K562 treated with DMSO at 1 percent for 48 hours (cell line): ENCODE data around the gene FAM117A. TPM values are rescaled to one million over a fixed set of nuclear protein-coding genes. Genes with fewer than 3 reads are reported as not detected.

Experiments
- total RNA-seq: library from RNA; unstranded; fragments of 300-600 nt; gene quantifications from 2 replicates; pipeline ENCODE4 v1.2.3, GENCODE V29; 2022; ENCODE audit warnings: low replicate concordance; ENCODE audit errors: extremely low read depth

FAM117A gene, protein sequence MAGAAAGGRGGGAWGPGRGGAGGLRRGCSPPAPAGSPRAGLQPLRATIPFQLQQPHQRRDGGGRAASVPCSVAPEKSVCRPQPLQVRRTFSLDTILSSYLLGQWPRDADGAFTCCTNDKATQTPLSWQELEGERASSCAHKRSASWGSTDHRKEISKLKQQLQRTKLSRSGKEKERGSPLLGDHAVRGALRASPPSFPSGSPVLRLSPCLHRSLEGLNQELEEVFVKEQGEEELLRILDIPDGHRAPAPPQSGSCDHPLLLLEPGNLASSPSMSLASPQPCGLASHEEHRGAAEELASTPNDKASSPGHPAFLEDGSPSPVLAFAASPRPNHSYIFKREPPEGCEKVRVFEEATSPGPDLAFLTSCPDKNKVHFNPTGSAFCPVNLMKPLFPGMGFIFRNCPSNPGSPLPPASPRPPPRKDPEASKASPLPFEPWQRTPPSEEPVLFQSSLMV
- not detected in 2 replicates for total RNA-seq

DNA sequence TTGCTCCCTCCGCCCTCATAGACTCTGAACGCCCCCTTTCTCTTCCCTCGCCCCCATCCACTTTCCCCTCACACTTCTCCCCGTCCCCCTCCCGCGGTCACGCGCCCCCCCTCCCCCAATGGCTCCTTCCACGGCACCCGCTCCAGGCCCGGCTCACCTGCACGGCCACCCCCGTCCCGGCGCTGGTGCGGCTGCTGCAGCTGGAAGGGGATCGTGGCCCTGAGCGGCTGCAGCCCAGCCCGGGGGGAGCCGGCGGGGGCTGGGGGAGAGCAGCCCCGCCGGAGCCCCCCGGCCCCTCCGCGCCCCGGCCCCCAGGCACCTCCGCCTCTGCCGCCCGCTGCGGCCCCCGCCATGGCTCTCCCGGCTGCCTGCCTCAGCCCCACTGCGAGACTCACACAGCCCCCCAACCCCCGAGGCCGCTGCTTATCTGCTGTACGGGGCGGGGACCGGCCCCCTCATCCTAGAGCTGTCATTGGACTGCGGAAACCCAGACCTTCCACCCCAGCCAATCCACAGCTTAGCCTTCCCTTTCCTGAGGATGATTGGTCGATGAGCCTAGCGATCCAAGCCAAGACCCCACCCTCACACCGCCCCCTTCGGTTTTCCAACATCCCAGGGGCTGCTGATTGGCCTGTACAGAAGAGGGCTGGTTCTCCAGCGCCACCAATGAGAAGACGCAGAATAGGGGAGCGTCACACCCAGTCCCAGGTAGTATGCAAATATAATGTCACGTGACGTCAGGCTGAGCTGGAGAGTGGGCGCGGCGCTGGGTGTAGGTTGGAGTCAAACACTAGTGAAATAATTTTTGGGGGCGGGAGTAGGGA, at the start of gene FAM117A:
Gene FAM117A (minus strand): TSS at position 397 of the 824 bp plus-strand sequence. CDS start 44 bp downstream, at position 353.

DNA sequence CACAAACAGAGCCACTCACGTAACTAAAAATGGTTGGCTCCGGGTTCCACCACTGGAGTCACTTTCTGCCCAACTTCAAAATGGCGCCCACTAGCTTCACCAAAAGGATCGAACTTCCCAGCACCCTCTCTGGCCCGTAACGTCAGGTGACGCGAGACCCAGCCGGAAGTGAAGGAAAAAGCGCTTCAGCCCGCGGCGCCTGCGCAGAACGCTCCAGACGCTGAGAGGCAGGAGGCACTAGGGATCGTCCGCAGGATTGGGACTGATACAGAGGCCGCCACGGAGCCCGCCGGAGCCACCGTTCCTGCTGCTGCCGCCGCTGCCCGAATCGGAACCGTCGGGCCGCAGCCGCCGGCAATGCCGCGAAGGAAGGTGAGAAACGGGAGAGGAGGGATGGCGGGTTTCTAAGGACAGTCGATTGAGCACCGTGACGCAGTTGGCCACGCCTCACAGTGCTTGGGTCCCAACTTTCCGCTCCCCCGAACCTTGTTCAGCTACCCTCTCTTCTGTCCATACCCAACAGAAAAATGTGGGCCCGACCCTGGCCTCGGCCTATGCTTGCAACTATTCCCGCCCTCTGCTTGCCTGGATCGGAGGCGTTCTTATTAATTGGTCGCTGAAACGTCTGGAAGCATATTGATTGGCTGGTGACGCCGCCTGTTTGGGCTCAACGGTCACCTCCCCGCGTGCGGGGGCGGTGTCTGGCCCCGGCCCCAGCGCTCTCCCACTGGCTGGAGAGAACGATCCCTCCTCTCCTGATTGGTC, 24.7 kb upstream of the FAM117A start, which contains the start of gene KAT7:
Gene KAT7 (plus strand): TSS at position 204 of the 765 bp plus-strand sequence. CDS start 154 bp downstream, at position 358.

DNA sequence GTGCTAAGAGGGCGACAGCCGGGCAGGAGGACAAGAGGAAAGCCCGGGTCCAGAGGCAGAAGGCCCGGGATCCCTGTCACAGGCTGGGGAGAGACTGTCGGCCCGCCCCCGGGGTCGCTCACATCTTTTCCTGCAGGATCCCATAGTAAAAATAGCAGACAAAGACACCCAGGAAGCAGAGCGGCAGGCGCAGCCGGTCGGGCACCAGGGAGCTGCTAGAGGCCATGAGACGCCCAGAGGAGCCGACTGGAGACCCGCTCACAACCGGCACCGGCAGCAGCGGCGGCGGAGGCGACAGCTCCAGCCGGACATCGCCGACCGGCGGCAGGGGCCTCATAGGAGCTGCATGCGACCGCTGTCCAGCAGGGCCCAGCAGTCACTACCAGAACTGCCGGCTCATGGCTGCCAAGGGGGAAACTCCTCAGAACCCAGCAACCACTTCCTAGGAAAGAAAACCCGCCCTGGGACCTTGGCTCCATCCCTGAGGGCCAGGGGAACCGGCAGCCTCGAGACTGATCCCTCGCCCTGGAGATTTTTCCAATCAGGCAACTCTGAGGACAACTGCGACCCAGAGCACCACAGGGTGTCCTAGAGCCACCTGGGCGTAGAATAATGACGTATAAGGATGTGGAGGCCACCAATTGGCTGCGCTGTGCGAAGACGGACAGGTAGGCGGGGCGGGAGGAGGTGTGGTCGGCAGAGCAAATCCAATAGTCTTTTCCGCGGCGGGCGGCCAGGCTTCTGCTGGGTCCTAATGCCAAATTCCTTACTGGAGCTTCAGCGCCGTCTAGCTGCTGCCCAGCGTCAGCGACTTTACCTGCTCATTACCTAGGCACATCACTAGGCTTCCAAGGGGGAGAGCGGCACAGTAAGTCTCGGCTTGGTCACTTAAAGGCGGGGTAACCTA, 56.1 kb downstream of the FAM117A start, which contains the start of gene SLC35B1:
Gene SLC35B1 (minus strand): TSS at position 357 of the 907 bp plus-strand sequence. CDS start 131 bp downstream, at position 226.

DNA sequence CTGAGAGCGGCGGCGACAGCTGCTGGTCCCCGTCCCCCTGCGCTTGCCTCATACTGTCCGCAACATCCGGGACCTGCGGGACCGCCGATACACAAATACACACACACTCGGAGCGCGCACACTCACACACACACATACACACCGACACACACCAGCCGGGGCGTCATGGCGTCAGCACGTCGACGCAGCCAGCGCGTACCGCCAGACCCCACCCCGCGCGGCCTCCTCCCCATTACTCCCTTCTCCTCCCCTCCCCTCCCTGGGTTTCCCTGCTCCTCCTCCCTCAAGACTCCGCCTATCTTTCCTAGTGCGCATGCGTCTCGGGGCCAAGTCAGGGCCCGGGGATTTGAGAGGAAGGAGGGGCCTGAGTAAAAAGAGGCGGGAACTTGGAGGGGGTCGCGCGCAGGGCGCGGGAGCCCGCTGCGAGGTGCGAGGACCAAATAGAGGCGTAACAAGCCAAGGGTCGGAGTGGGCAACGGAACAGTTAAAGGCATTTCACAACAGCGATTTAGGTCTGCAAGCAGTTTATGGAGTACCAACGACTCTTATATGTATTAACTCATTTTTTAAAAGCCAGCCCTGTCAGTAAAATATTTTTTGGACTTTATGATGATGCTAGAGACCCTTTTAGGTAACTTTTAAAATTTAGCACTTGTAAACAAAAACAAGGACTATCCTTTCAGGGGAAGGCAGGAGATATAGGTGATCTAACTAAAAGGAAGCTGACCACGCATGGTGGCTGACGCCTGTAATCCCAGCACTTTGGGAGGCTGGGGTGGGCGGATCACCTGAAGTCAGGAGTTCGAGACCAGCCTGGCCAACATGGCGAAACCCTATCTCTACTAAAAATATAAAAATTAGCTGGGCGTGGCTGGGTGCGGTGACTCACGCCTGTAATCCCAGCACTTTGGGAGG, 85.7 kb downstream of the FAM117A start, which contains the start of gene SPOP:
Gene SPOP (minus strand): TSS at position 165 of the 915 bp plus-strand sequence. CDS start 55,287 bp downstream, outside the sequence.

Other genes starting within 250 kb of the FAM117A start
- gene NXPH3, start 188.3 kb downstream of the FAM117A start, total RNA-seq = not detected in 2 replicates
- 140 TPM in 1 of 2 replicates, not detected in the other for gene SPOP, start 86.0 kb downstream of the FAM117A start, total RNA-seq
- not detected in 2 replicates for gene SLC35B1, start 56.2 kb downstream of the FAM117A start, total RNA-seq
- gene KAT7, start 24.6 kb upstream of the FAM117A start, total RNA-seq = not detected in 2 replicates
- not detected in 2 replicates for gene TAC4, start 83.9 kb upstream of the FAM117A start, total RNA-seq
- gene DLX4, start 205.1 kb upstream of the FAM117A start, total RNA-seq = not detected in 2 replicates
- not detected in 2 replicates for gene DLX3, start 231.1 kb upstream of the FAM117A start, total RNA-seq